Effector memory CD8-positive, alpha-beta T cell (primary cell): ENCODE data around the gene KCNK5.

Source experiments
- ATAC-seq: fragments of 150-1000 bp; cut with Tn5 transposase; replicated peaks from 2 replicates; pipeline ENCODE4 v1.10.0; 2021; ENCODE audit warnings: mild to moderate bottlenecking, moderate library complexity
- DNase-seq, 3 experiments: peaks; one replicate each; pipeline ENCODE4 v3.0.0; 2021
- H3K27ac Mint-ChIP-seq, 2 donors: one replicate each; pipeline ENCODE4 v1.8.0; 2022; ENCODE audit warnings: mild to moderate bottlenecking in 2 of 2, mixed read lengths in 2 of 2, moderate library complexity in 2 of 2
- H3K27me3 Mint-ChIP-seq, 2 donors: one replicate each; pipeline ENCODE4 v1.8.0; 2022; ENCODE audit warnings: mixed read lengths in 2 of 2
- H3K36me3 Mint-ChIP-seq: one replicate; pipeline ENCODE4 v1.8.0; 2022; ENCODE audit warnings: mild to moderate bottlenecking, moderate library complexity, mixed read lengths; ENCODE audit not compliant: insufficient read depth
- H3K4me1 Mint-ChIP-seq, 2 donors: one replicate each; pipeline ENCODE4 v1.8.0; 2022; ENCODE audit warnings: low read depth in 2 of 2, mixed read lengths in 2 of 2
- H3K4me3 Mint-ChIP-seq, 2 donors: one replicate each; pipeline ENCODE4 v1.8.0; 2022; ENCODE audit warnings: mild to moderate bottlenecking in 2 of 2, mixed read lengths in 2 of 2, moderate library complexity in 2 of 2
- H3K9me3 Mint-ChIP-seq, 2 donors: one replicate each; pipeline ENCODE4 v1.8.0; 2022; ENCODE audit warnings: mixed read lengths in 2 of 2

The KCNK5 gene

DNA sequence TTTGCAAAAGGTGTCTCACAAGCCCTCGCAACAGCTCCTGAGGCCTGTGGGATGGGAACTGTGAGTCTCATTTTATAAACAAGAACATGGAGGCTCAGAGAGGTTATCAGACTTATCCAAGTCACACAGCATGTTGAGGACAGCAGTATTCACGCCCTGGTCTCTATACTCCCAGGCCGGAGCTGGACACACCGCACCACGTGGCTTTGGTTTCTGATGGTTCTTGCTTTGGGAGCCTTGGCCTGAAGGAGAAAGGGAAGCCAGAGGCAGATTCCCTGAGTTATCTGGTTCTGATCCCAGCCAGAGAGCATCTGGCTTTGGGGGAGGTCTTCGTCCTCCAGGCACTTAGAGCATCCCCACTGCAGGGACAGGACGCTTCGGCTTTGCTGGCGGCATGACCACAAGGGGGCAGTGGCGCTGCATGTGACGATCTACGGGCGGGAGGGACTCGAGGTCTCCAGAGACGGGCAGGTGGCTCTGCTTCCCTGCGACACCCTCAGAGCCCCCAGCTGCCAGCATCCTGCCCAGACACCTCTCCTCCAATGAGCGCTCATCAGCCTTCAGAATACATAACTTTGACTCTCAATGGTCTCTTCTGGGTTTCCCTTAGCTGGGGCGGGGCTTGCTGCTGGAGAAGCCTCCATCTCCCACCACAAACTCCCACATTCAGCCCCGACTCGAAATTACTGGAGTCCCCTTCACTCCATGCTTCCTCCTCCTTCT is 62.9 kb downstream of the KCNK5 start:
- DNase-seq (peak; percentile 78 to 81 (median 80)), ATAC-seq (peak; percentile 89)
- Mint-ChIP-seq H3K36me3 (no peaks in the 10 kb centered on the region), H3K9me3 (no peaks in the 10 kb centered on the region), H3K27me3 (peaks cover 0 to 32% of the 10 kb centered on the region in 2 donors), H3K27ac (peak overlapping the region in 1 of 2 donors; percentile 51), H3K4me1 (peaks cover 4 to 7% of the 10 kb centered on the region in 2 donors), H3K4me3 (peak overlapping the region in 1 of 2 donors; percentile 43)

DNA sequence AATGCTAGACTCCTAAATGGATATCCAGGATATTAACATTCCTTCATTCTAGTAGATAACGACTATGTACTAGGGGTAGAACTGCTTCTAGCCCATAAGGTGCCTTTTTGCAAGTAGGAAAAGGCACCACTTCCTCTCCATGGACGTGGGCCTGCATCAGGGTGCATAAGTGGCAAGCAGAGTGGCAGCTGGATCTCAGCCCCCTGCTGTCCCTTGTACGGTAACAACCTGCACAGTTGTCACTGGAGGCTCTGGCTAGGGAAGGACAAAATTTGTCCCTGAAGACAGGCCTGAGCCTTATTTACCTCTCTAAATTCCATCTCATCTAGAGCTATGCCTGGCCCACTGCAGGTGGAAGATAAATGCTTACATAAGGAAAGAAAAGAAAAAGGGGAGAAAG is 71.8 kb downstream of the KCNK5 start:
- no peaks in the 10 kb centered on the region for H3K4me1 Mint-ChIP-seq
- H3K9me3 Mint-ChIP-seq = peaks cover 0 to 1% of the 10 kb centered on the region in 2 donors
- H3K27me3 Mint-ChIP-seq = peaks cover 10 to 35% of the 10 kb centered on the region in 2 donors
- no peak overlapping the region for H3K4me3 Mint-ChIP-seq
- no peaks in the 10 kb centered on the region for H3K36me3 Mint-ChIP-seq
- no peak for DNase-seq
- no peak for ATAC-seq
- no peak overlapping the region for H3K27ac Mint-ChIP-seq

DNA sequence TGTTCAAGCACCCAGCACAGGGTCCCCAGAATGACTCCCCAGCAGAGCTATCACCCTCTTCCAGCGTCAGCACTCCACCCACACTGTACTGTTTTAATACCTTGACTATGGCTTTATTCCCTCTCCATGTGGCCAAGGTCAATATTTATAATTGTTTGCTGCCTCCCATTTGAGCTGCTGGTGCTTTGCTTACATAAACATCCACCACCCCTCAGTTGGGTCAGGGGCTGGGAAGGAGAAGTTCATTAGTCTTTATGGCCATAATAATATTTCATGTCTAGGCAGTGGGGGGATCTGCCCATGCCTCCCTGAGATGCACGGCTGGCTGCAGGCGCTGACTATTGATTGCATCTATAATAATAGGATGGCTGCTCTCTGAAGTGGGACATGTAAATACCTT is 72.5 kb downstream of the KCNK5 start:
- Mint-ChIP-seq H3K27ac (no peak overlapping the region), H3K27me3 (peaks cover 17 to 42% of the 10 kb centered on the region in 2 donors), H3K36me3 (no peaks in the 10 kb centered on the region), H3K4me1 (no peaks in the 10 kb centered on the region), H3K9me3 (peaks cover 0 to 1% of the 10 kb centered on the region in 2 donors), H3K4me3 (no peak overlapping the region)
- ATAC-seq = no peak
- DNase-seq = no peak

DNA sequence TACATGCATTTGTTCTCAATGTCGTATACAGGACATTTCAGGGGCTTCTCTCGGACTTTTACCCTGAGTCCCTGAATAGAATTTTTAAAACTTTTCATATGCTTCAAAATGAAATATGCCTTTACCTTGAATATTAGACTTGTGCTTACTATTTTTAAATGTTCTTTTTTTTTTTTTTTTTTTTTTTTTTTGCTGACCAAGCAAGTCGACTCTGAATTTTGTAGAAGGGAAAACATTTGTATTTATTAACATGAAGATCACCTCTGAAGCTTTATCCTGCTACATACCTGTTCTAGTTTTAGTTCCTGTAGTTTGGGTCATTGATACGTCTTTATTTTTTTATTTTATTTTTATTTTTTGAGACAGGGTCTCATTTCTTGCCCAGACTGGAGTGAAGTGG is 74.6 kb downstream of the KCNK5 start:
- peaks cover 0 to 1% of the 10 kb centered on the region in 2 donors for H3K9me3 Mint-ChIP-seq
- H3K27ac Mint-ChIP-seq = no peak overlapping the region
- no peaks in the 10 kb centered on the region for H3K36me3 Mint-ChIP-seq
- no peak overlapping the region for H3K4me3 Mint-ChIP-seq
- DNase-seq (no peak), ATAC-seq (no peak)
- H3K4me1 Mint-ChIP-seq = no peaks in the 10 kb centered on the region
- H3K27me3 Mint-ChIP-seq = peaks cover 23 to 50% of the 10 kb centered on the region in 2 donors

DNA sequence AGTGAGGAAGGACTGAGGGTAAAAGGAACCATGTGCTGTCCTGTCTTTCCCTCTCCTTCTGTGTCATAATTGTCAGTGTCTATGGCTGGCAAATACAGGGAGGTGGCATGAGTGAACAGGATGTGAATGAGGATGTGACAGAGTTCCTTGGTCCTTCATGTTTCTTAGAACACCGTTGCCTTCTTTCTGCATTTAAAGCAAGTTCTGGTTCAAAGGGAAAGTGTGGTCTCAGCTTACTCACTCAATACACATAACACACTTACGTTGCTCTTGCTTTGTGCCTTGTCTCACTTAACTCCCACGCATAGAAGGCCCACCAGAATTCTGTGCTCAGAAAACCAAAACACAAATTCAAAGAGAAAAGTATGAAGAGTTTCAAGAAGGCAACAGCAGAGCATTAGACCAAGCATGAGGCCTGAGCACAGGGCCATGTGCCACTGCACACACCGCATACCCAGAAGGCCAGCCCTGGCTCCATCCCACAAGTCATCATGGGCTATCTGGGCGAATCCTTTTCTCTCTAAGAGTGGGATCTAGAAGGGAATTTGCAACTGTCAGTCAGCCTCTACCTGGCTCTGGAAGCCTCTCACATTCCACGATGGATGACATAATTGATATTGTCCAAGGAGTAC is 75.4 kb downstream of the KCNK5 start:
- H3K4me1 Mint-ChIP-seq = no peaks in the 10 kb centered on the region
- no peaks in the 10 kb centered on the region for H3K36me3 Mint-ChIP-seq
- H3K4me3 Mint-ChIP-seq = no peak overlapping the region
- peaks cover 31 to 58% of the 10 kb centered on the region in 2 donors for H3K27me3 Mint-ChIP-seq
- H3K9me3 Mint-ChIP-seq = no peaks in the 10 kb centered on the region
- ATAC-seq (no peak), DNase-seq (no peak)
- no peak overlapping the region for H3K27ac Mint-ChIP-seq

- Mint-ChIP-seq H3K36me3 (no peaks in the 10 kb centered on the region), H3K27ac (no peak overlapping the region), H3K9me3 (no peaks in the 10 kb centered on the region), H3K4me1 (no peaks in the 10 kb centered on the region), H3K4me3 (no peak overlapping the region), H3K27me3 (peaks cover 36 to 60% of the 10 kb centered on the region in 2 donors)
- no peak for ATAC-seq
- no peak for DNase-seq
Measured at GRCh38 chr6:39152262-39152661, 77.0 kb downstream of the KCNK5 start.

DNA sequence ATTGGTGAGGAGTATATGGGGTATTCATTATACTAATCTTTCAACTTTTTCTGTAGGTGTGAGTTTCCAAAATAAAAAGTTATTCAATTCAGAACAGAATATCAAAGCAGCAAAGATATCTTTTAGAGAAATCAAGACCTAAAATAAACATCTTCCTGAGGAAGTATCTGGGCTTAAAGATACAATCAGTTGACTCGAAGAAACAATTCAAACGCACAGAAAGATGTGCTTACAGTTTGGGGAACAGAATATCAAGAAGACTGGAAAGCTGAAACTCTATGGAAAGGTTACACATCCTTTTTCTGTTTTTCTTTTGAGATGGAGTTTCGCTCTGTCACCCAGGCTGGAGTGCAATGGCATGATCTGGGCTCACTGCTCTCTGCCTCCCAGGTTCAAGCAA is 78.1 kb downstream of the KCNK5 start:
- H3K4me1 Mint-ChIP-seq = no peaks in the 10 kb centered on the region
- no peak for ATAC-seq
- H3K27me3 Mint-ChIP-seq = peaks cover 38 to 63% of the 10 kb centered on the region in 2 donors
- H3K27ac Mint-ChIP-seq = no peak overlapping the region
- no peak for DNase-seq
- no peak overlapping the region for H3K4me3 Mint-ChIP-seq
- H3K36me3 Mint-ChIP-seq = no peaks in the 10 kb centered on the region
- H3K9me3 Mint-ChIP-seq = no peaks in the 10 kb centered on the region

- no peak overlapping the region for H3K4me3 Mint-ChIP-seq
- no peak for DNase-seq
- ATAC-seq = no peak
Measured at GRCh38 chr6:39144481-39145173, 84.6 kb downstream of the KCNK5 start.

GRCh38 chr6:39143238-39143930 is 85.9 kb downstream of the KCNK5 start:
- Mint-ChIP-seq H3K4me3 (no peak overlapping the region), H3K27me3 (peaks cover 39 to 49% of the 10 kb centered on the region in 2 donors), H3K4me1 (no peaks in the 10 kb centered on the region), H3K36me3 (no peaks in the 10 kb centered on the region), H3K9me3 (peaks cover 0 to 3% of the 10 kb centered on the region in 2 donors), H3K27ac (no peak overlapping the region)
- ATAC-seq (no peak), DNase-seq (no peak)

More at GRCh38 chr6:39144481-39145173, 84.6 kb downstream of the KCNK5 start:
- Mint-ChIP-seq H3K9me3 (peaks cover 0 to 3% of the 10 kb centered on the region in 2 donors), H3K36me3 (no peaks in the 10 kb centered on the region), H3K27me3 (peaks cover 50 to 61% of the 10 kb centered on the region in 2 donors), H3K27ac (no peak overlapping the region), H3K4me1 (no peaks in the 10 kb centered on the region)

GRCh38 chr6:39140556-39141167 is 88.6 kb downstream of the KCNK5 start:
- ATAC-seq (no peak), DNase-seq (no peak)
- H3K4me1 Mint-ChIP-seq = no peaks in the 10 kb centered on the region
- H3K4me3 Mint-ChIP-seq = no peak overlapping the region
- peaks cover 0 to 5% of the 10 kb centered on the region in 2 donors for H3K9me3 Mint-ChIP-seq
- H3K27me3 Mint-ChIP-seq = peaks cover 31 to 35% of the 10 kb centered on the region in 2 donors
- H3K27ac Mint-ChIP-seq = no peak overlapping the region
- H3K36me3 Mint-ChIP-seq = no peaks in the 10 kb centered on the region
